ENCODE results near the gene LRRC47.

The LRRC47 gene

GRCh38 chr1:3836421-3836820 is 40.1 kb upstream of the LRRC47 start:
- ChIA-PET CTCF (no interaction called here), POLR2A (no interaction called here)
- H3K4me3 ChIP-seq (ENCODE audit: low read depth, low read length), result no peak overlapping the region
- DNase-seq (ENCODE audit: low read depth, low spot score), result no peak
- no peak for TF ChIP-seq CTCF (IDR thresholded peaks at IDR 0.05; ENCODE audit: insufficient read depth, low read length, missing control alignments)

- H3K4me3 ChIP-seq (ENCODE audit: low read depth, low read length), result no peak overlapping the region
- POLR2A ChIA-PET, result no interaction called here
- TF ChIP-seq CTCF (IDR thresholded peaks at IDR 0.05; ENCODE audit: insufficient read depth, low read length, missing control alignments), result no peak
- CTCF ChIA-PET, result no interaction called here
- DNase-seq (ENCODE audit: low read depth, low spot score), result no peak
Observed at GRCh38 chr1:3834701-3835100, 38.4 kb upstream of the LRRC47 start.

- no peak overlapping the region for H3K4me3 ChIP-seq (ENCODE audit: low read depth, low read length)
- ChIA-PET POLR2A (no interaction called here), CTCF (no interaction called here)
- no peak for TF ChIP-seq CTCF (IDR thresholded peaks at IDR 0.05; ENCODE audit: insufficient read depth, low read length, missing control alignments)
- no peak for DNase-seq (ENCODE audit: low read depth, low spot score)
Observed at GRCh38 chr1:3831689-3832088, 35.4 kb upstream of the LRRC47 start.

GRCh38 chr1:3828391-3828790 is 32.1 kb upstream of the LRRC47 start:
- no peak for DNase-seq (ENCODE audit: low read depth, low spot score)
- TF ChIP-seq CTCF (IDR thresholded peaks at IDR 0.05; ENCODE audit: insufficient read depth, low read length, missing control alignments), result no peak
- ChIA-PET CTCF (no interaction called here), POLR2A (no interaction called here)
- H3K4me3 ChIP-seq (ENCODE audit: low read depth, low read length), result no peak overlapping the region

- ChIA-PET CTCF (no interaction called here), POLR2A (no interaction called here)
- H3K4me3 ChIP-seq (ENCODE audit: low read depth, low read length), result no peak overlapping the region
- no peak for DNase-seq (ENCODE audit: low read depth, low spot score)
- no peak for TF ChIP-seq CTCF (IDR thresholded peaks at IDR 0.05; ENCODE audit: insufficient read depth, low read length, missing control alignments)
Observed at GRCh38 chr1:3827813-3828307, 31.6 kb upstream of the LRRC47 start.

- no peak for TF ChIP-seq CTCF (IDR thresholded peaks at IDR 0.05; ENCODE audit: insufficient read depth, low read length, missing control alignments)
- POLR2A ChIA-PET, result no interaction called here
- H3K4me3 ChIP-seq (ENCODE audit: low read depth, low read length), result no peak overlapping the region
- CTCF ChIA-PET, result no interaction called here
- DNase-seq (ENCODE audit: low read depth, low spot score), result no peak
Observed at GRCh38 chr1:3825356-3825755, 29.1 kb upstream of the LRRC47 start.

All from AG04449 (cell line).